Measurements from ENCODE around the gene NRARP. TPM values are rescaled to one million over a fixed set of nuclear protein-coding genes. Genes with fewer than 3 reads are reported as not detected.

Gene NRARP
- total and polyA plus RNA-seq, 10 of the 15 experiments (the other 5 are each of a cell fraction or from before 2014, with no cell fraction given), result 0.06 to 9.2 (median 2.2) TPM; not detected in 2

DNA sequence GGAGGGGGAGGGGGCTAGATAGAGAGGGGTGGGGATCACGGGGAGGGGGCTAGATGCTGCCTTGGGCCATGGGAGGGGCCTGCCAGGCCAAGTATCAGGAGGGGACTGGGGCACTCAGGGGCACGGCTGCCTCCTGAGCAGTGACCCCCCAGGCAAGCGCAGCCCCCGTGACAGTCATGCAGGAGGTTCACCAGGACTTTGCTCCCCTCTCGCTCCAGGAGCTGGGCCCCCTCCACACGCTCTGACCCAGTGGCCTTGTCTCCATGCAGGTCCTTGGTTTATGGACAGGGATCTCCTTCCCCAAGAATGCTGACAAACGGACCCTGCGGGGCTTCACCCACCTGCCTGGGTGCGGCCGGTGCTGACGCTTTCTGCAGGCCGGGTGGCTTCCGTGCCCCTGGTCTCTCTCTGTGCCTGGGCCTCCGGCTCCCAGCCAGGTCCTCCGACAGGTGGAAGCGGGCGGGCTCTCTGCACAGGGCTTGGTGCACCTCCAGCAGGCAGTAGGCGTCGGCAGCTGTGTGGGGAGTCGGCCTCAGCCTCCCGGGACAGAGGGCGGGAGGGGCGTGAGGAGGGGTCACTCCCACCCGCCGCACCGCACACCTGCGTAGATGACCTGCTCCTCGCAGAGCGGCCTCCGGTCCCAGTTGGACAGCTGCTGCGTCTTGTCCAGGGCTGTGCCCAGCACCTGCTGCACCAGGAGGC, 46.8 kb upstream of the NRARP start:
- in situ Hi-C loops (cut with MboI) (no loop called here), intact Hi-C loops (cut with micrococcal nuclease; ENCODE audit: unreplicated experiment) (no loop called here)
- no peak overlapping the region for H2AFZ ChIP-seq (ENCODE audit: control insufficient read depth, low read depth, low read length)
- WGBS (ENCODE audit: insufficient coverage, insufficient replicate concordance, low lambda C conversion rate, missing lambda C conversion rate), result 83% methylated on average over 27 of the region's 31 CpGs
- ChIA-PET POLR2A (no interaction called here), RAD21 (ENCODE audit: unreplicated experiment) (no interaction called here), CTCF (no interaction called here), SMC1A (ENCODE audit: uncharacterized antibody, unreplicated experiment) (no interaction called here)
- no peaks in the 10 kb centered on the region for H3K79me2 ChIP-seq (ENCODE audit: control insufficient read depth, insufficient read depth, low read length)
- peaks cover 6% of the 10 kb centered on the region; the same call in 2 of the 3 replicates for H3K9me3 ChIP-seq (replicated peaks; ENCODE audit: control insufficient read depth, insufficient read depth, low read length)
- no peak for DNase-seq (ENCODE audit: low read depth, low spot score)
- ATAC-seq, result no peak
- no peaks in the 10 kb centered on the region for H3K27me3 ChIP-seq (replicated peaks in 1 of 2; ENCODE audit: control insufficient read depth in 2 of 2, insufficient read depth in 2 of 2, low read length in 1 of 2)
- no peak for FAIRE-seq
- H4K20me1 ChIP-seq (ENCODE audit: control insufficient read depth, insufficient read depth), result no peaks in the 10 kb centered on the region
- no peak for TF ChIP-seq HDAC6 (IDR thresholded peaks at IDR 0.05; ENCODE audit: unreplicated experiment)
- TF ChIP-seq MTA3 (IDR thresholded peaks at IDR 0.05; ENCODE audit: borderline replicate concordance, low read length), result no peak
- no peak for TF ChIP-seq RELA (IDR thresholded peaks at IDR 0.05; ENCODE audit: borderline replicate concordance, partially characterized antibody)
- no peak for TF ChIP-seq JUND (IDR thresholded peaks at IDR 0.05; ENCODE audit: low read depth, low read length)
- TF ChIP-seq RB1 (IDR thresholded peaks at IDR 0.05; ENCODE audit: borderline replicate concordance), result no peak
- TF ChIP-seq EZH2 (IDR thresholded peaks at IDR 0.05; ENCODE audit: borderline replicate concordance, control insufficient read depth, low read depth, low read length), result no peak
- TF ChIP-seq ZSCAN29 (IDR thresholded peaks at IDR 0.05), result no peak
- TF ChIP-seq TCF7 (IDR thresholded peaks at IDR 0.05; ENCODE audit: borderline replicate concordance), result no peak
- TF ChIP-seq ZNF217 (IDR thresholded peaks at IDR 0.05), result no peak
- TF ChIP-seq, protein P1, sequence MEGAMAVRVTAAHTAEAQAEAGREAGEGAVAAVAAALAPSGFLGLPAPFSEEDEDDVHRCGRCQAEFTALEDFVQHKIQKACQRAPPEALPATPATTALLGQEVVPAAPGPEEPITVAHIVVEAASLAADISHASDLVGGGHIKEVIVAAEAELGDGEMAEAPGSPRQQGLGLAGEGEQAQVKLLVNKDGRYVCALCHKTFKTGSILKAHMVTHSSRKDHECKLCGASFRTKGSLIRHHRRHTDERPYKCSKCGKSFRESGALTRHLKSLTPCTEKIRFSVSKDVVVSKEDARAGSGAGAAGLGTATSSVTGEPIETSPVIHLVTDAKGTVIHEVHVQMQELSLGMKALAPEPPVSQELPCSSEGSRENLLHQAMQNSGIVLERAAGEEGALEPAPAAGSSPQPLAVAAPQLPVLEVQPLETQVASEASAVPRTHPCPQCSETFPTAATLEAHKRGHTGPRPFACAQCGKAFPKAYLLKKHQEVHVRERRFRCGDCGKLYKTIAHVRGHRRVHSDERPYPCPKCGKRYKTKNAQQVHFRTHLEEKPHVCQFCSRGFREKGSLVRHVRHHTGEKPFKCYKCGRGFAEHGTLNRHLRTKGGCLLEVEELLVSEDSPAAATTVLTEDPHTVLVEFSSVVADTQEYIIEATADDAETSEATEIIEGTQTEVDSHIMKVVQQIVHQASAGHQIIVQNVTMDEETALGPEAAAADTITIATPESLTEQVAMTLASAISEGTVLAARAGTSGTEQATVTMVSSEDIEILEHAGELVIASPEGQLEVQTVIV (IDR thresholded peaks at IDR 0.05; ENCODE audit: borderline replicate concordance, partially characterized antibody), result no peak
- TF ChIP-seq RFX5 (IDR thresholded peaks at IDR 0.05; ENCODE audit: low read depth, low read length), result no peak
- H3K4me2 ChIP-seq (ENCODE audit: control insufficient read depth, insufficient read depth), result no peak overlapping the region
- H3K4me1 ChIP-seq (ENCODE audit: control insufficient read depth, insufficient read depth, low read length), result no peaks in the 10 kb centered on the region
- H3K27ac ChIP-seq (ENCODE audit: control insufficient read depth, insufficient read depth), result no peak overlapping the region
- H3K9ac ChIP-seq (ENCODE audit: control insufficient read depth, insufficient read depth, low read length), result no peak overlapping the region
- no peaks in the 10 kb centered on the region for H3K36me3 ChIP-seq (ENCODE audit: control insufficient read depth in 2 of 2, insufficient read depth in 2 of 2, low read length in 1 of 2)
- BruUV-seq (replicated peaks), result no TSS peak
- no peak overlapping the region for H3K4me3 ChIP-seq

Measured in GM12878 (cell line).